IPS DF 4.7 (cell line): ENCODE results near the gene ANKRD1.
"Not testable (repeated sequence)": the region's sequence is repeated elsewhere in the genome, so short reads cannot be mapped to it uniquely, and the experiment has no call there.

ENCODE experiments used
- DNase-seq: peaks from one replicate; pipeline ENCODE4 v3.0.0-alpha.2; 2013; ENCODE audit warnings: low spot score; ENCODE audit errors: extremely low read depth

ANKRD1 gene

GRCh38 chr10:90920986-90921666 is at the start of gene ANKRD1:
Gene ANKRD1 (minus strand): TSS chr10:90921087. CDS start chr10:90921027, 60 bp downstream.
- no peak for DNase-seq

GRCh38 chr10:90969947-90970673 is 49.2 kb upstream of the ANKRD1 start:
- no peak for DNase-seq

- no peak for DNase-seq
These were observed 48.2 kb upstream of the ANKRD1 start for GRCh38 chr10:90969121-90969534.

GRCh38 chr10:90968328-90969081 is 47.6 kb upstream of the ANKRD1 start:
- DNase-seq, result no peak

GRCh38 chr10:90967865-90968264 is 47.0 kb upstream of the ANKRD1 start:
- DNase-seq, result no peak

- DNase-seq, result no peak
These were observed 45.3 kb upstream of the ANKRD1 start for GRCh38 chr10:90966146-90966545.

GRCh38 chr10:90965720-90966119 is 44.8 kb upstream of the ANKRD1 start:
- no peak for DNase-seq

GRCh38 chr10:90964781-90965465 is 44.0 kb upstream of the ANKRD1 start:
- DNase-seq, result no peak

- no peak for DNase-seq
These were observed 42.4 kb upstream of the ANKRD1 start for GRCh38 chr10:90963331-90963730.

- DNase-seq, result no peak
These were observed 39.5 kb upstream of the ANKRD1 start for GRCh38 chr10:90960355-90960814.

GRCh38 chr10:90959826-90960225 is 38.9 kb upstream of the ANKRD1 start:
- no peak for DNase-seq

GRCh38 chr10:90958781-90959180 is 37.9 kb upstream of the ANKRD1 start:
- DNase-seq, result no peak

- no peak for DNase-seq
These were observed 26.4 kb upstream of the ANKRD1 start for GRCh38 chr10:90947030-90947960.

GRCh38 chr10:90945491-90946070 is 24.7 kb upstream of the ANKRD1 start:
- DNase-seq, result no peak

GRCh38 chr10:90944749-90945148 is 23.9 kb upstream of the ANKRD1 start:
- no peak for DNase-seq

- not testable (repeated sequence) for DNase-seq
These were observed 22.1 kb upstream of the ANKRD1 start for GRCh38 chr10:90942980-90943379.

GRCh38 chr10:90939648-90940047 is 18.8 kb upstream of the ANKRD1 start:
- DNase-seq, result no peak

GRCh38 chr10:90939116-90939515 is 18.2 kb upstream of the ANKRD1 start:
- DNase-seq, result no peak

- DNase-seq, result no peak
These were observed 16.9 kb upstream of the ANKRD1 start for GRCh38 chr10:90937645-90938258.

- DNase-seq, result no peak
These were observed 15.4 kb upstream of the ANKRD1 start for GRCh38 chr10:90936276-90936659.
